Epithelial cell of esophagus (primary cell): ENCODE measurements around the gene UTP14A.
A peak's percentile ranks its signal among the peaks of the same experiment; 100 is the strongest.
"Not testable (repeated sequence)": the region's sequence is repeated elsewhere in the genome, so short reads cannot be mapped to it uniquely, and the experiment has no call there.

Experiments
- DNase-seq: peaks from one replicate; pipeline ENCODE4 v3.0.0; 2010; ENCODE audit warnings: low read depth
- H3K4me3 ChIP-seq: 2 replicates; pipeline ENCODE4 v1.5.1; 2011; ENCODE audit warnings: mild to moderate bottlenecking, low read length, control low read depth
- CTCF ChIP-seq: IDR thresholded peaks from 2 replicates; pipeline ENCODE4 v1.5.1; 2011; ENCODE audit warnings: low read depth, mild to moderate bottlenecking, low read length, control low read depth, inconsistent platforms; ENCODE audit not compliant: insufficient read depth; ENCODE audit errors: missing control alignments

The UTP14A gene

GRCh38 chrX:129905787-129906580 is at the start of gene UTP14A:
Gene UTP14A (plus strand): TSS chrX:129906164. CDS start chrX:129906211, 47 bp downstream.
- no peak for TF ChIP-seq CTCF
- DNase-seq: peak; percentile 90
- peak within 1 kb of the TSS; percentile 88 for H3K4me3 ChIP-seq

DNA sequence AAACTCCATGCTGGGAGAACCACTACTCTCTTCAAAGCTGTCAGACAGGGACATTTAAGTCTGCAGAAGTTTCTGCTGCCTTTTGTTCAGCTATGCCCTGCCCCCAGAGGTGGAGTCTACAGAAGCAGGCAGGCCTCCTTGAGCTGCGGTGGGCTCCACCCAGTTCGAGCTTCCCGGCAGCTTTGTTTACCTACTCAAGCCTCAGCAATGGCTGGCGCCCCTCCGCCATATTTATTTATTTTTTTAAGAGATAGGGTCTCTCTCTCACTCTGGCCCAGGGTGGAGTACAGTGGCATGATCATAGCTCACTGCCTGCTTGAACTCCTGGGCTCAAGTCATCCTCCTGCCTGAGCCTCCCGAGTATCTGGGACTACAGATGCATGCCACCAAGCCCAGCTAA is 46.8 kb upstream of the UTP14A start:
- H3K4me3 ChIP-seq, DNase-seq: not testable (repeated sequence)

DNA sequence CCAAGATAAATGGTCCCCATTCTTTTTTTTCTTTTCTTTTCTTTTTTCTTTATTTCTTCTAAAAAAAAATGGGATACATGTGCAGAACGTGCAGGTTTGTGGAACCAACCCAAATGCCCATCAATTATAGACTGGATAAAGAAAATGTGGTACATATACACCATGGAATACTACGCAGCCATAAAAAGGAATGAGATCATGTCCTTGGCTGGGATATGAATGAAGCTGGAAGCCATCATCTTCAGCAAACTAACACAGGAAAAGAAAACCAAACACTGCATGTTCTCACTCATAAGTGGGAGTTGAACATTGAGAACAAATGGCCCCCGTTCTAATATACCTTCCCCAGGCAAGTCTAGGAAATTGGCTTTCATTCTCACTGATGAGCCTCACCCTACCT is 39.6 kb upstream of the UTP14A start:
- DNase-seq, H3K4me3 ChIP-seq: not testable (repeated sequence)

DNA sequence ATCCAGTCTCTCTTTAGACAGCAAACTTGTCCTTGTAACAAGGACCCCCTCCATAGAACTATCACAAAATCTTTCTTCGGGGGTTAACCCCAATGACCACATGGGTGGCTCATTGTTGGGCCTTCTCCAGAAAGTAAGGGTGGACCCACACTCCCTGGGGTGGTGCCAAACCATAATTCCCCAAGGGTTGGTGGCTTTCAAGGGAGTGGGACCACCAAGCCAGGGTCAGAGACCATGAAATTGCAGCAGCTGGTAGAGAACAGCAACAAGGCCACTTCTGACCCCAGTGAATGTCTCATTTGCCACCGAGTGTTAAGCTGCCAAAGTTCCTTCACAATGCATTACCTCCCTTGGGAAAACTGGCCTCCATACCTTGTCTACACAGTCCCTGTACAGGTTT is 33.4 kb upstream of the UTP14A start:
- no peak for TF ChIP-seq CTCF
- H3K4me3 ChIP-seq: no peak overlapping the region
- no peak for DNase-seq

- TF ChIP-seq CTCF: no peak
These were observed 30.3 kb upstream of the UTP14A start for GRCh38 chrX:129875669-129876068.

DNA sequence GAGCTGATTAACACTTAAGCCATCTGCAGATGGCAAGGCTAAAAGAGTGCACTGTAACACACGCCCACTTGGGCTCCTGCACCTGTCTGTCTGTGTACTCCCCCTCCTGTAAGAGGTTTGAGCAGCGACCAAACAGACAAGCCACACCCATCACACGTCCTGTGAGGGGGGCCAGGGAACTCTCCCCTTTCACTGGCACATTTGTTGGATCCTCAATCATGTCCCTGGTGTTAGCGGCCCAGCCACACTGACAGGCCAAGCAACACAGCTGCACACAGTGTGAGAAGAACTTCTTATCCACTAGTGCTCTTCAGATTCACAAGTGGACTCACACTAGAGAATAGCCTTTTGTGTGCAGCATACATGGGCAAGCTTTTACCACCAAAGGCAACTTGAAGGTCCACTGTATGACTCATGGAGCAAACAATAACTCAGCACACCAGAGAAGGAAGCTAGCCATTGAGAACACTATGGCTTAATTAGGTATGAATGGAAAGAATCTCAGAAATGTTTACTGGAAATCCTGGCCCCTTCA is 29.1 kb upstream of the UTP14A start:
- peak; percentile 47 for DNase-seq
- no peak overlapping the region for H3K4me3 ChIP-seq
- no peak for TF ChIP-seq CTCF

More at GRCh38 chrX:129875669-129876068, 30.3 kb upstream of the UTP14A start:
- H3K4me3 ChIP-seq: no peak overlapping the region
- DNase-seq: peak; percentile 43

DNA sequence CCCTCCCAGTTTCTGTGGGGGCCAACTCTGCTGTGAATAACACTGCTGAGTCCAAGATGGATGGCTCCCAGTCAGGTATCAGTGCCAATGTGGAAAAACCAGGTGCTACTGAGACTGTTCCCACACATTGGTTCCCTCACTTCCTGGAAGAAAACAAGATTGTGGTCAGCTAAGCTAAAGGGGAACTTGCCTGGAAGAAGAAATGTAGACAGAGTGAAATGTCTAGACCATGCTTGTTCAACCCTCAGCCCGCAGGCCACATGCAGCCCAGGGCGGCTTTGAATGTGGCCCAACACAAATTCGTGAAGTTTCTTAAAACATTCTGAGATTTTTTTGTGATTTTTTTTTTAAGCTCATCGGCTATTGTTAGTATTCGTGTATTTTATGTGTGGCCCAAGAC is 28.6 kb upstream of the UTP14A start:
- DNase-seq: no peak
- H3K4me3 ChIP-seq: no peak overlapping the region
- TF ChIP-seq CTCF: no peak

GRCh38 chrX:129900054-129900453 is 5.9 kb upstream of the UTP14A start:
- TF ChIP-seq CTCF: no peak
- DNase-seq: no peak
- H3K4me3 ChIP-seq: no peak overlapping the region
